PC-3 (cell line): ENCODE data around the gene TTF2.

Experiments
- EZH2 ChIP-seq: fragments of 300-600 bp; sonication (generic); IDR thresholded peaks from one replicate; pipeline ENCODE4 v1.6.1; 2017; ENCODE audit warnings: antibody characterized with exemption, mild to moderate bottlenecking, low read length; ENCODE audit not compliant: unreplicated experiment
- TF ChIP-seq, protein P1 (sequence below): fragments of 300-600 bp; sonication (generic); conservative IDR thresholded peaks from 2 replicates; pipeline ENCODE4 v1.5.1; 2017; ENCODE audit warnings: antibody characterized with exemption, low read depth, mild to moderate bottlenecking, low read length

DNA sequence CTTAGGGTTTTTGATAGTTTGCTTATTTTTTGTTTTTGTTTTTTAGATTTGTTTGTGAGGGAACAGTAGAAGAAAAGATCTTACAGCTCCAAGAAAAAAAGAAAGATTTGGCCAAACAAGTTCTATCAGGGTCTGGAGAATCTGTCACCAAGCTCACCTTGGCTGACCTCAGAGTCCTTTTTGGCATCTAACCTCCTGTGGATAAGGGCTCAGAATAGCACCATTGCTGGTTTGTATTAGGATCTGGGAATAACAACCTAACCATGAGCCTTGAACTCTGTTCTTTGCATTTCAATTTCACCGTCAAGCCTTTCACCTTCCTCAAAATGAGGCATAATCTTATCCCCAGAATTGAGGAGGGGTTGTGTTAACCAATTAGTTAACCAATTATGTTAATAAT, 41.2 kb downstream of the TTF2 start:
- no peak for TF ChIP-seq EZH2
- TF ChIP-seq, protein P1, sequence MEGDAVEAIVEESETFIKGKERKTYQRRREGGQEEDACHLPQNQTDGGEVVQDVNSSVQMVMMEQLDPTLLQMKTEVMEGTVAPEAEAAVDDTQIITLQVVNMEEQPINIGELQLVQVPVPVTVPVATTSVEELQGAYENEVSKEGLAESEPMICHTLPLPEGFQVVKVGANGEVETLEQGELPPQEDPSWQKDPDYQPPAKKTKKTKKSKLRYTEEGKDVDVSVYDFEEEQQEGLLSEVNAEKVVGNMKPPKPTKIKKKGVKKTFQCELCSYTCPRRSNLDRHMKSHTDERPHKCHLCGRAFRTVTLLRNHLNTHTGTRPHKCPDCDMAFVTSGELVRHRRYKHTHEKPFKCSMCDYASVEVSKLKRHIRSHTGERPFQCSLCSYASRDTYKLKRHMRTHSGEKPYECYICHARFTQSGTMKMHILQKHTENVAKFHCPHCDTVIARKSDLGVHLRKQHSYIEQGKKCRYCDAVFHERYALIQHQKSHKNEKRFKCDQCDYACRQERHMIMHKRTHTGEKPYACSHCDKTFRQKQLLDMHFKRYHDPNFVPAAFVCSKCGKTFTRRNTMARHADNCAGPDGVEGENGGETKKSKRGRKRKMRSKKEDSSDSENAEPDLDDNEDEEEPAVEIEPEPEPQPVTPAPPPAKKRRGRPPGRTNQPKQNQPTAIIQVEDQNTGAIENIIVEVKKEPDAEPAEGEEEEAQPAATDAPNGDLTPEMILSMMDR, result no peak
